ENCODE measurements around the gene JARID2.

DNA sequence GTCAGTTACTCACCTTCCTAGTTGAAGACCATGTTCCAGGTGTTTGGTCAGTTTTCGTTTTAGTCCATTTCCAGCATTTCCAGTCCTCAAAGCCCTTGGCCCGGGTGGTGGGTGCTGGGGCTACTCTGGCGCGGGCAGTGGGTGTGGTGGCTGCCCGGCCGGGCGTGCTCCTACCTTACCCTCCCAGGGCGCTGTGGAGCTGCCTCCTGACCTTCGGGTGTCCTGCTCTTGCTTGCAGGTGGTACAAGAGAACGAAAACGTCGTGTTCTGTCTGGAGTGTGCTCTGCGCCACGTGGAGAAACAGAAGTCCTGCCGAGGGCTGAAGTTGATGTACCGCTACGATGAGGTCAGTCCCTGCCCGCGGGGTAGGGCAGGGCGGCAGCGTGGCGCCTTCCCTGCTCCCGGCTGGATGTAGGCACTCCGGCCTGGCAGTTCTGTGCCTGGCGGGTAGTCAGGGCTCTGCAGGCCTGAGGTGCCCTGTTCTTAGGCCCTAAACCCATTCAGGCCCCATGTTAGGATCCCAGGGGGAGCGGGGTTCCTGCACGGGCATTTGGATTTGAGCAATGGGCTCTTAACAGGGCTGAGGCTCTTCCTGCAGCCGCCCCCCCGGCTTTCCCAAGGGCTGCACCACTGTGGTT lies 271.2 kb downstream of the JARID2 start:
- TF ChIP-seq, protein P1, sequence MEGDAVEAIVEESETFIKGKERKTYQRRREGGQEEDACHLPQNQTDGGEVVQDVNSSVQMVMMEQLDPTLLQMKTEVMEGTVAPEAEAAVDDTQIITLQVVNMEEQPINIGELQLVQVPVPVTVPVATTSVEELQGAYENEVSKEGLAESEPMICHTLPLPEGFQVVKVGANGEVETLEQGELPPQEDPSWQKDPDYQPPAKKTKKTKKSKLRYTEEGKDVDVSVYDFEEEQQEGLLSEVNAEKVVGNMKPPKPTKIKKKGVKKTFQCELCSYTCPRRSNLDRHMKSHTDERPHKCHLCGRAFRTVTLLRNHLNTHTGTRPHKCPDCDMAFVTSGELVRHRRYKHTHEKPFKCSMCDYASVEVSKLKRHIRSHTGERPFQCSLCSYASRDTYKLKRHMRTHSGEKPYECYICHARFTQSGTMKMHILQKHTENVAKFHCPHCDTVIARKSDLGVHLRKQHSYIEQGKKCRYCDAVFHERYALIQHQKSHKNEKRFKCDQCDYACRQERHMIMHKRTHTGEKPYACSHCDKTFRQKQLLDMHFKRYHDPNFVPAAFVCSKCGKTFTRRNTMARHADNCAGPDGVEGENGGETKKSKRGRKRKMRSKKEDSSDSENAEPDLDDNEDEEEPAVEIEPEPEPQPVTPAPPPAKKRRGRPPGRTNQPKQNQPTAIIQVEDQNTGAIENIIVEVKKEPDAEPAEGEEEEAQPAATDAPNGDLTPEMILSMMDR (conservative IDR thresholded peaks at IDR 0.05; ENCODE audit: low read depth, low read length): no peak
- TF ChIP-seq MAZ (IDR thresholded peaks at IDR 0.05; ENCODE audit: borderline replicate concordance, low read depth, low read length) (no peak), MXI1 (IDR thresholded peaks at IDR 0.05; ENCODE audit: borderline replicate concordance, low read depth, low read length) (no peak), RFX5 (IDR thresholded peaks at IDR 0.05; ENCODE audit: low read depth, low read length) (no peak), POLR2A (IDR thresholded peaks at IDR 0.05; ENCODE audit: low read depth, low read length) (no peak)
